ENCODE results near the gene GRIN2A. TPM values are rescaled to one million over a fixed set of nuclear protein-coding genes. Genes with fewer than 3 reads are reported as not detected.

Gene GRIN2A
- total and polyA plus RNA-seq, 2 of the 8 experiments (the other 6 are each of a cell fraction or from before 2014, with no cell fraction given) = 0.18 to 1.8 TPM

DNA sequence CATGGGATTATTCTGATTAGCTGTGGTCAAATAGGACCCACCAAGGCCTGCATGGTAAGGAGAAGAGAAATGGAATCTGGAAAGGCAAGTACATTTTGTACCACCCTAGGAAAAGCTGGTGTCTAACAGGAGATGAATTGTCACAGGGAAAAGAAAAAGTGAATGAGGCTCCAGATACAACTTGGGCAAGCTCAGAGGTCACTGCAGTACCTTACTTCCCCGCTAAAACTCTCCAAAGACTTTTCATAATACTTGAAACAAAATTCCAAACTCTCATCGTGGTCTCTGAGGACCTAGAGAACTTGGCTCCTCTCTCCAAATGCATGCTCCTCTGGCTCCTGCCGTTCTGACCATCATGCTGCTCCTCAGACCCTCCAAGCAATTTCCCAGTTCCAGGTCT lies 262.8 kb downstream of the GRIN2A start:
- ChIA-PET POLR2A (ENCODE audit: partially characterized antibody) (no interaction called here), CTCF (ENCODE audit: partially characterized antibody) (interaction anchor here (0.5 kb wide), 1 partner anchor 722 kb away, joined by 4 read pairs; no protein-coding TSS in a partner anchor)
- H2BK5ac ChIP-seq (ENCODE audit: low read depth, low read length) = no peak overlapping the region
- H3K23ac ChIP-seq (ENCODE audit: insufficient read length) = no peak overlapping the region
- H4K8ac ChIP-seq (ENCODE audit: extremely low read depth, insufficient read depth, low read length) = no peak overlapping the region
- H2AK5ac ChIP-seq (ENCODE audit: low read depth, low read length) = no peak overlapping the region
- H2BK15ac ChIP-seq (ENCODE audit: low read length) = no peak overlapping the region
- no peak overlapping the region for H3K18ac ChIP-seq (ENCODE audit: extremely low read depth, low read length)
- H3K14ac ChIP-seq (ENCODE audit: insufficient read length) = no peak overlapping the region
- H3K36me3 ChIP-seq (ENCODE audit: control insufficient read depth in 2 of 4, insufficient read depth in 4 of 4, low read length in 3 of 4) = no peaks in the 10 kb centered on the region
- no peak overlapping the region for H3K4me2 ChIP-seq (ENCODE audit: insufficient read depth in 1 of 2, low read depth in 2 of 2, low read length in 2 of 2)
- no peaks in the 10 kb centered on the region for H3K9me3 ChIP-seq (ENCODE audit: insufficient read depth in 2 of 2, low read depth in 1 of 2, low read length in 1 of 2)
- no peak overlapping the region for H3K4me3 ChIP-seq (ENCODE audit: extremely low read depth in 1 of 4, insufficient read depth in 2 of 4, low read depth in 3 of 4, low read length in 4 of 4)
- no peaks in the 10 kb centered on the region for H4K20me1 ChIP-seq (replicated peaks in 1 of 2; ENCODE audit: control insufficient read depth in 1 of 2, insufficient read depth in 2 of 2, low read length in 2 of 2)
- no peak overlapping the region for H2BK120ac ChIP-seq (replicated peaks; ENCODE audit: low read depth, low read length)
- no peak overlapping the region for H2BK12ac ChIP-seq (ENCODE audit: low read depth, low read length)
- H4K91ac ChIP-seq (replicated peaks; ENCODE audit: insufficient read length, low read length) = no peak overlapping the region
- TF ChIP-seq POLR2A (IDR thresholded peaks at IDR 0.05; ENCODE audit: control extremely low read depth in 1 of 2, low read depth in 2 of 2, low read length in 2 of 2) (no peak), ASH2L (IDR thresholded peaks at IDR 0.05; ENCODE audit: low read length) (no peak), SP2 (IDR thresholded peaks at IDR 0.05; ENCODE audit: low read length) (no peak), CBX8 (IDR thresholded peaks at IDR 0.05; ENCODE audit: borderline replicate concordance, low read depth, low read length) (no peak), KDM5A (IDR thresholded peaks at IDR 0.05; ENCODE audit: low read length) (no peak), TAF7 (optimal IDR thresholded peaks at IDR 0.05; ENCODE audit: borderline replicate concordance, low read depth, low read length) (no peak), RBBP5 (IDR thresholded peaks at IDR 0.05; ENCODE audit: borderline replicate concordance, low read depth, low read length) (no peak), KDM4A (IDR thresholded peaks at IDR 0.05; ENCODE audit: low read depth, low read length, severe bottlenecking) (no peak), POU5F1 (IDR thresholded peaks at IDR 0.05; ENCODE audit: low read depth, low read length) (no peak), JUND (IDR thresholded peaks at IDR 0.05; ENCODE audit: low read length) (no peak)
- TF ChIP-seq, protein P1, sequence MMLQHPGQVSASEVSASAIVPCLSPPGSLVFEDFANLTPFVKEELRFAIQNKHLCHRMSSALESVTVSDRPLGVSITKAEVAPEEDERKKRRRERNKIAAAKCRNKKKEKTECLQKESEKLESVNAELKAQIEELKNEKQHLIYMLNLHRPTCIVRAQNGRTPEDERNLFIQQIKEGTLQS (IDR thresholded peaks at IDR 0.05; ENCODE audit: insufficient read depth, low read depth, low read length) = no peak
- no peaks in the 10 kb centered on the region for H3K79me1 ChIP-seq (ENCODE audit: low read depth, low read length)
- H4K5ac ChIP-seq (ENCODE audit: insufficient read length, low read depth, low read length) = no peak overlapping the region
- no peaks in the 10 kb centered on the region for H3K27me3 ChIP-seq (replicated peaks in 1 of 4; ENCODE audit: control insufficient read depth in 3 of 4, extremely low read depth in 1 of 4, insufficient read depth in 3 of 4, low read length in 3 of 4)
- no peaks in the 10 kb centered on the region for H3K79me2 ChIP-seq (ENCODE audit: control insufficient read depth in 1 of 2, insufficient read depth in 2 of 2, low read length in 2 of 2)
- DNase-seq (ENCODE audit: low read depth in 1 of 2, low spot score in 2 of 2) (no peak), FAIRE-seq (no peak)
- H3K23me2 ChIP-seq (ENCODE audit: low read depth, low read length) = no peaks in the 10 kb centered on the region
- H2BK20ac ChIP-seq (ENCODE audit: low read length) = no peak overlapping the region
- WGBS, 2 experiments (ENCODE audit: extremely low coverage in 1 of 2, insufficient coverage in 1 of 2, insufficient read length in 1 of 2, insufficient replicate concordance in 2 of 2, low coverage in 1 of 2, low lambda C conversion rate in 2 of 2, missing lambda C conversion rate in 1 of 2) = 96% methylated on average over 3 of the region's 3 CpGs; no CpG with 5 or more reads in 1 of the 2 experiments
- H3K4me1 ChIP-seq (replicated peaks in 1 of 4; ENCODE audit: control insufficient read depth in 3 of 4, insufficient read depth in 4 of 4, low read length in 3 of 4) = no peaks in the 10 kb centered on the region
- H3K9ac ChIP-seq (replicated peaks in 1 of 4; ENCODE audit: extremely low read depth in 1 of 4, low read depth in 3 of 4, low read length in 3 of 4) = no peak overlapping the region
- no peak overlapping the region for H3K56ac ChIP-seq (replicated peaks; ENCODE audit: insufficient read length, low read depth, low read length)
- H3K27ac ChIP-seq (ENCODE audit: low read depth, low read length) = no peak overlapping the region
- no peak overlapping the region for H3K4ac ChIP-seq (replicated peaks; ENCODE audit: insufficient read length, low read depth, low read length)
- H2AFZ ChIP-seq (ENCODE audit: low read length) = no peak overlapping the region
